ENCODE results near the gene AKAP11. TPM values are rescaled to one million over a fixed set of nuclear protein-coding genes. Genes with fewer than 3 reads are reported as not detected.

The AKAP11 gene
- polyA plus RNA-seq, 1 donor (not counting 4 experiments of a cell fraction or from before 2014, with no cell fraction given): 17.4 TPM

- H3K27ac ChIP-seq (ENCODE audit: control insufficient read depth, insufficient read depth, low read length): no peak overlapping the region
- no peak overlapping the region for H3K4me2 ChIP-seq (ENCODE audit: control insufficient read depth, extremely low read depth, insufficient read depth, low read depth, low read length)
- no peaks in the 10 kb centered on the region for H3K9me1 ChIP-seq (ENCODE audit: control insufficient read depth, extremely low read depth, insufficient read depth, low read length)
- TF ChIP-seq EZH2 (IDR thresholded peaks at IDR 0.05; ENCODE audit: low read length) (no peak), CTCF (optimal IDR thresholded peaks at IDR 0.05 in 1 of 3, IDR thresholded peaks at IDR 0.05 in 1 of 3, conservative IDR thresholded peaks at IDR 0.05 in 1 of 3; ENCODE audit: extremely low read depth in 1 of 3, insufficient read depth in 2 of 3, low read length in 3 of 3) (no peak)
- FAIRE-seq (no peak), DNase-seq (ENCODE audit: low read depth, low spot score) (no peak)
- no peak overlapping the region for H2AFZ ChIP-seq (ENCODE audit: control insufficient read depth, low read length)
- H3K79me2 ChIP-seq (ENCODE audit: control insufficient read depth, insufficient read depth, low read length): peaks cover 22% of the 10 kb centered on the region
- H3K9me3 ChIP-seq (ENCODE audit: control insufficient read depth, low read depth, low read length): no peaks in the 10 kb centered on the region
- H3K36me3 ChIP-seq (ENCODE audit: control insufficient read depth in 2 of 2, extremely low read depth in 1 of 2, insufficient read depth in 2 of 2, low read length in 2 of 2): no peaks in the 10 kb centered on the region
- no peak overlapping the region for H3K9ac ChIP-seq (ENCODE audit: control insufficient read depth, extremely low read depth, insufficient read depth, low read length)
- H4K20me1 ChIP-seq (ENCODE audit: control insufficient read depth, extremely low read depth, insufficient read depth, low read length): no peaks in the 10 kb centered on the region
- dilution Hi-C loops (cut with MboI; ENCODE audit: extremely low pct_ligation_motif_present, low sequenced_read_pairs): no loop called here
- no peak overlapping the region for H3K4me3 ChIP-seq (ENCODE audit: control insufficient read depth in 2 of 3, extremely low read depth in 1 of 3, insufficient read depth in 2 of 3, low read depth in 1 of 3, low read length in 3 of 3)
- no peaks in the 10 kb centered on the region for H3K27me3 ChIP-seq (ENCODE audit: control insufficient read depth, extremely low read depth, insufficient read depth, low read length)
- H3K4me1 ChIP-seq (ENCODE audit: control insufficient read depth, extremely low read depth, insufficient read depth, low read length): peaks cover 17% of the 10 kb centered on the region
These were observed 2.6 kb downstream of the AKAP11 start for GRCh38 chr13:42274386-42275097.

- Histone ChIP-seq H4K20me1 (ENCODE audit: control insufficient read depth, extremely low read depth, insufficient read depth, low read length) (no peaks in the 10 kb centered on the region), H3K4me3 (ENCODE audit: control insufficient read depth in 2 of 3, extremely low read depth in 1 of 3, insufficient read depth in 2 of 3, low read depth in 1 of 3, low read length in 3 of 3) (no peak overlapping the region), H3K36me3 (ENCODE audit: control insufficient read depth in 2 of 2, extremely low read depth in 1 of 2, insufficient read depth in 2 of 2, low read length in 2 of 2) (no peaks in the 10 kb centered on the region), H2AFZ (ENCODE audit: control insufficient read depth, low read length) (no peak overlapping the region), H3K4me1 (ENCODE audit: control insufficient read depth, extremely low read depth, insufficient read depth, low read length) (peaks cover 17% of the 10 kb centered on the region), H3K9me1 (ENCODE audit: control insufficient read depth, extremely low read depth, insufficient read depth, low read length) (no peaks in the 10 kb centered on the region), H3K9ac (ENCODE audit: control insufficient read depth, extremely low read depth, insufficient read depth, low read length) (no peak overlapping the region), H3K27ac (ENCODE audit: control insufficient read depth, insufficient read depth, low read length) (no peak overlapping the region), H3K4me2 (ENCODE audit: control insufficient read depth, extremely low read depth, insufficient read depth, low read depth, low read length) (no peak overlapping the region), H3K27me3 (ENCODE audit: control insufficient read depth, extremely low read depth, insufficient read depth, low read length) (no peaks in the 10 kb centered on the region), H3K79me2 (ENCODE audit: control insufficient read depth, insufficient read depth, low read length) (peaks cover 24% of the 10 kb centered on the region), H3K9me3 (ENCODE audit: control insufficient read depth, low read depth, low read length) (no peaks in the 10 kb centered on the region)
- TF ChIP-seq EZH2 (IDR thresholded peaks at IDR 0.05; ENCODE audit: low read length) (no peak), CTCF (optimal IDR thresholded peaks at IDR 0.05 in 1 of 3, IDR thresholded peaks at IDR 0.05 in 1 of 3, conservative IDR thresholded peaks at IDR 0.05 in 1 of 3; ENCODE audit: extremely low read depth in 1 of 3, insufficient read depth in 2 of 3, low read length in 3 of 3) (no peak)
- DNase-seq (ENCODE audit: low read depth, low spot score): no peak
- no peak for FAIRE-seq
- dilution Hi-C loops (cut with MboI; ENCODE audit: extremely low pct_ligation_motif_present, low sequenced_read_pairs): no loop called here
These were observed 3.1 kb downstream of the AKAP11 start for GRCh38 chr13:42275098-42275471.
